Nephron progenitor cell (in vitro differentiated cells): ENCODE results near the gene LRG1.

Source experiments
- DNase-seq: peaks from one replicate; pipeline ENCODE4 v3.0.0; 2021
- H3K27ac Mint-ChIP-seq: 2 replicates; pipeline ENCODE4 v1.8.0; 2021; ENCODE audit warnings: mild to moderate bottlenecking, moderate library complexity, mixed read lengths
- H3K27me3 Mint-ChIP-seq: 2 replicates; pipeline ENCODE4 v1.8.0; 2021; ENCODE audit warnings: mild to moderate bottlenecking, low read depth, mixed read lengths; ENCODE audit not compliant: poor library complexity
- H3K36me3 Mint-ChIP-seq: 2 replicates; pipeline ENCODE4 v1.8.0; 2021; ENCODE audit warnings: low read depth, mixed read lengths
- H3K4me1 Mint-ChIP-seq: 2 replicates; pipeline ENCODE4 v1.8.0; 2021; ENCODE audit warnings: mixed read lengths
- H3K4me3 Mint-ChIP-seq: 2 replicates; pipeline ENCODE4 v1.8.0; 2021; ENCODE audit warnings: mild to moderate bottlenecking, moderate library complexity, mixed read lengths
- H3K9me3 Mint-ChIP-seq: 2 replicates; pipeline ENCODE4 v1.8.0; 2021; ENCODE audit warnings: mild to moderate bottlenecking, moderate library complexity, mixed read lengths
- CTCF ChIP-seq: fragments of 200-600 bp; sonication (generic); IDR thresholded peaks from 2 replicates; pipeline ENCODE4 v1.5.0; 2021; ENCODE audit warnings: antibody characterized with exemption

The LRG1 gene

DNA sequence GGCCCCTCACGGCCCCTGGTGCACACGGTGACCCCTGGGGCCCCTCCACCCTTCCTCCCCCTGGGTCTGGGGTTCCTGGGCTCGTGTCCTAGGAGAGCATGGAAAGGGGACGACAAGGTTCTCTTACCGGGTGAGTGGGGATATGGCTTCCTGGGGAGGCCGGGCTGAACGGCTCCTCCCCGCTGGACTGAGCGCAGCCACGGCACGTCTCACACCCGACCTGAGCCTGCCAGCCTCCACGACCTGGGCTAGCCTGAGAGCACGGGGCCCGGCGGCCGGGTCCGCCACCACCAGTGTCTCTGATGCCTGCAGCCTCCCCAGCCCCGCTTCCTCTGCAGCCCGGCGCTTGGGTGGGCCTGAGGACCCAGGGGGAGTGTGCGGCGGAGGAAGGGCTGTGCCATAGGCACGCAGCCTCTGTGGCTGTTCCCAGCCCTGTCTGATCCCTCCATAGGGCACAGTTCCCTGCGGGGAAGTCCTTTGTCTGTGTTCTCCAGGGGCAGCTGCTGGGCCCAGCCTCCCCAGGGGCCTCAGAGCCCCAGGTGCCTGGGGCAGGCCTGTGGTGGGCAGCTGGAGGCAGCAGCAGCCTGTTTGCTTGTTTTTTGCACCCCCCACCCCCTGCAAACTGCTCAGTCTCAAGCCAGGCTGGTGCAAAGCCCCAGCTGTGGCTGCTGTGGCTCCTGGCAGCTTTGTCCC is 36.6 kb downstream of the LRG1 start:
- H3K4me1 Mint-ChIP-seq = no peaks in the 10 kb centered on the region
- H3K27ac Mint-ChIP-seq = no peak overlapping the region
- TF ChIP-seq CTCF = no peak
- peaks cover 4% of the 10 kb centered on the region for H3K27me3 Mint-ChIP-seq
- no peaks in the 10 kb centered on the region for H3K9me3 Mint-ChIP-seq
- no peak for DNase-seq
- peaks cover 26% of the 10 kb centered on the region for H3K36me3 Mint-ChIP-seq
- no peak overlapping the region for H3K4me3 Mint-ChIP-seq

- no peak for DNase-seq
- H3K4me1 Mint-ChIP-seq = no peaks in the 10 kb centered on the region
- peaks cover 24% of the 10 kb centered on the region for H3K36me3 Mint-ChIP-seq
- no peaks in the 10 kb centered on the region for H3K9me3 Mint-ChIP-seq
- H3K27me3 Mint-ChIP-seq = peaks cover 4% of the 10 kb centered on the region
- no peak overlapping the region for H3K4me3 Mint-ChIP-seq
- no peak for TF ChIP-seq CTCF
- peak overlapping the region; percentile 77 for H3K27ac Mint-ChIP-seq
Observed at GRCh38 chr19:4502282-4503131, 37.3 kb downstream of the LRG1 start.

GRCh38 chr19:4501691-4502090 is 38.1 kb downstream of the LRG1 start:
- peaks cover 16% of the 10 kb centered on the region for H3K36me3 Mint-ChIP-seq
- DNase-seq = no peak
- H3K9me3 Mint-ChIP-seq = no peaks in the 10 kb centered on the region
- H3K27ac Mint-ChIP-seq = no peak overlapping the region
- H3K27me3 Mint-ChIP-seq = no peaks in the 10 kb centered on the region
- no peaks in the 10 kb centered on the region for H3K4me1 Mint-ChIP-seq
- TF ChIP-seq CTCF = no peak
- no peak overlapping the region for H3K4me3 Mint-ChIP-seq

DNA sequence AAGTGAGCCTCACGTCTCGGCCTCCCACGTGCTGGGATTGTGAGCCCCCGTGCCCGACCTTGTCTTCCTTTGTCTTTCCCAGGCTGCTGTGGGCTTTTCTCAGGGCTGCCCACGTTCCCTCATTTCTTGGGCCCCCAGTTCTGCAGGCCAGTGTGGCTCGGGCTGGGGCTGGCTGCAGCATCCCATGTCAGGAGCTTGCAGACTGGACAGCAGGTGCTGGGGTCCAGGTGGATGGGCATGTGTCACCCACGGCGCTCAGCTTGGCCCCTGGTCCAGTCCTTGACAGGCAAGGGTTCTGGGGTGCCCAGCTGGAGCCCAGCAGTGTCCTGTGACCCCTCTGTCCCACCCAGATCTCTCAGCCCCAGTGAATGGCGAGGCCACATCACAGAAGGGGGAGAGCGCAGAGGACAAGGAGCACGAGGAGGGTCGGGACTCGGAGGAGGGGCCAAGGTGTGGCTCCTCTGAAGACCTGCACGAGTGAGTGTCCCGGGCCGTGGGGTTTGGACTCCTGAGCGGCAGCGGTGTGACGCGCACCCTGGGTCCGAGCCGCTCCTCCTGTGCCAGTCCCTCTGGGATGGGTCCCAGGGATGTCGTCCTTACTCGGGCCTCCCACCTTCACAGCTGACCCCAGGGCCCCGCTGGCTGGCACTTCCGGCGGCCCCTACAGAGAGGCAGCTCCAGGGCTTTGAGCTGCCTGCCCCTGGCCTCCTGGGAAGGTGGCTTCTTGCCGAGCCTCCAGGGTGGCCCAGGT is 38.8 kb downstream of the LRG1 start:
- Mint-ChIP-seq H3K9me3 (no peaks in the 10 kb centered on the region), H3K27ac (no peak overlapping the region), H3K27me3 (no peaks in the 10 kb centered on the region), H3K4me1 (no peaks in the 10 kb centered on the region), H3K4me3 (no peak overlapping the region), H3K36me3 (peaks cover 9% of the 10 kb centered on the region)
- DNase-seq = no peak
- TF ChIP-seq CTCF = no peak

DNA sequence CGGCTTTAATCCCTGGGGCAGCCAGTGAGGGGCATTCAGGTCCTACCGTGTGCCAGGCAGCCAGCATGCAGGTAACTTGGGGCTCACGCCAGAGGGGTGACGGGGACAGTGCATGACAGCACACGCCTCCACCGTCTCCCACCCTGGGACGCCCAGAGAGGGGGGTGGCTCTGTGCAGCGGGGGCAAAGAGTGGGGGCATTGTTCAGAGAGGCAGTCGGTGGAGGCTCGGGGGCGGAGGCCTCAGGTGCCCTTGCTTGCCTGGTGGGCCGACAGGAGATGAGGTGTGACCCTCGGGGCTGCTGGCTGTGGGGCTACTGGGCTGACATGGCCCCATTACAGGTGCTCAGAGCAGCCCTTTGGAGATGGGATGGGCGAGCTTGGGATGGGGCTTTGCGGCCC is 40.0 kb downstream of the LRG1 start:
- Mint-ChIP-seq H3K27ac (no peak overlapping the region), H3K27me3 (no peaks in the 10 kb centered on the region), H3K4me3 (no peak overlapping the region), H3K4me1 (no peaks in the 10 kb centered on the region), H3K9me3 (no peaks in the 10 kb centered on the region), H3K36me3 (peaks cover under 1% of the 10 kb centered on the region)
- no peak for TF ChIP-seq CTCF
- no peak for DNase-seq
